Measurements from ENCODE around the gene FAM222A.

FAM222A gene

DNA sequence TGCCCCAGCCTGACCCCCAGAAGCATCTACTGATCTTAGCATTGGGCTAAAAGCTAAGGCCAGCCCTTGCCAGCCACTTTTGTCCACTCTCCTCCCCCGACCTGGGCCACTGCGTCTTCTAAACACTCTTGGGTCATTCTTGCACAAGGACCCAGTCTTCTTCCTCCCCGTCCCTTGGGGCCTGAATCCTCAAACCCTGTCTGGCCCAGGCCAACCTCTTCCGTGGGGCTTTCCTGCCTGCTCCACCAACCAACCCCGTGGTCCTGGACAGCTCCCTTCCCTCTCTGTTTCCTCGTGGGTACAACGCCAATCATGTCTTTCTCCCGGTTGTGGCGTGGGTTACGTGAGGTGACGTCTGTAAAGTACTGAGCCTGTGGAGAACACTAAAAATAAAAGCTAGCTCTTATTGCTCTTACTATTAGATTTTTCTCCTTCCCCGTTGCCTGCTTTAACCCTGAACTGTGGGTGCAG, 21.5 kb downstream of the FAM222A start:
- no peaks in the 10 kb centered on the region for H3K36me3 Mint-ChIP-seq
- H3K4me3 Mint-ChIP-seq = no peak overlapping the region

DNA sequence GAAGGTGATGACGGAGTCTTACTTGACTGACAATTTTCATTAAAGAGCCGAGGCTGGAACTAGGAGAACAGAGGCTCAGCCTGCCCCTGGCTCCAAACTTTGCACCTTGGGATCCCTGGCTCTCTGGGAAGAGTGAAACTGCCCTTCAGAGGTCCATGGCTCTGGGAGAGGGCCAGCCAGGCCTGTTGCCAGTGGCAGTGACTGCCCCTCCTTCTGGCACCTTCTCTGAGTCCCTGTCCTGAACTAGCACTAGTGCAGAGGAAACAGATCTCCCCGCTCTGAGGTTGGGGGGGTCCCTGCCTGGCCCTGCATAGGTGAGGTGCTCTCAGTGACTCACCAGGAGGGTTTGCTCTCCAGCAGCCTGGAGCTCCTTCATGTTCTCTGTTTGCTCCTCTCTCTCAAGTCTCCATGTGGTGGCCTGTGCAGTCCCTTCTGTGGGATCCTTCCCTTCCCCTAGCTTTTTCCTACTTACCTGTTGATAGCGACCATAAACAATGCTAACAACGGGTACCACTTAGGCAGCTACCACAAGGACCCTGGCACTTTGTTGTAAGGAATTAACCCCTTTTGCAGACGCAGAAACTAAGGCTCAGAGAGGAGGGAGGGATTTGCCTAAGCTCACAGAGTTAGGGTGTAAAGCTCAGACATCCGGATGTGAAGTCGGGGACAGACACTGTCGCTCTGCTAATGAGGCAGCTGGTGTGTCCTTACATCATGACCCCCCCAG, 22.4 kb downstream of the FAM222A start:
- Mint-ChIP-seq H3K36me3 (no peaks in the 10 kb centered on the region), H3K4me3 (no peak overlapping the region), H3K27me3 (peaks cover 17% of the 10 kb centered on the region), H3K27ac (no peak overlapping the region), H3K9me3 (no peaks in the 10 kb centered on the region), H3K4me1 (no peaks in the 10 kb centered on the region)

More for the DNA sequence above, 21.5 kb downstream of the FAM222A start:
- no peaks in the 10 kb centered on the region for H3K9me3 Mint-ChIP-seq
- peaks cover 17% of the 10 kb centered on the region for H3K27me3 Mint-ChIP-seq
- H3K4me1 Mint-ChIP-seq = no peaks in the 10 kb centered on the region
- no peak overlapping the region for H3K27ac Mint-ChIP-seq

DNA sequence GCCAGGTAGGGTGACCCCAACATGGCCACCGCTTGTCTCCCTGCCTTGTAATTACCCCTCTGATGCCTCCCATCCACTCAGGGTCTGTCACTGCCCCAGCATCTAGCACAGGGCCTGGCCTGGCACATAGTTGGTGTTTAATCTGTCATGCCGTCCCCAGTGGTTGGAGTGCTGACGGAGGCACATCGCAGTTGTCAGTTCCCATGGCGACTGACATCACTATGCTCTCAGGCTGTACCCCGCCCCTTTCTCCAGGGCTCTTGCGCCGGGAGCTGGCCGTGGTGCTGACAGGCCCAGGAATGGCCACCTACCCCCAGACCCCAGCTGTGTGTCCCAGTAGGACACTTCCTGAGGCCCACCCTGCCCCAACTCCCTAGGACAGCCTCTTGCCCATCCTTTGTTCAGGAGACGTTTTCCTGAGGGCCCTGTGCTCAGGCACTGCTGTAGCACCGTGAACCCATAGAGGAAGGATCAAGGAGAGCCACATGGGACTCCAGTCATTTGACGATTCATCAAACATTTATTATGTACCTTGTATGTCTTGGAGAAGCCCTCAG, 23.0 kb downstream of the FAM222A start:
- no peaks in the 10 kb centered on the region for H3K9me3 Mint-ChIP-seq
- H3K4me3 Mint-ChIP-seq = no peak overlapping the region
- no peak overlapping the region for H3K27ac Mint-ChIP-seq
- H3K27me3 Mint-ChIP-seq = peaks cover 17% of the 10 kb centered on the region
- H3K36me3 Mint-ChIP-seq = no peaks in the 10 kb centered on the region
- no peaks in the 10 kb centered on the region for H3K4me1 Mint-ChIP-seq

DNA sequence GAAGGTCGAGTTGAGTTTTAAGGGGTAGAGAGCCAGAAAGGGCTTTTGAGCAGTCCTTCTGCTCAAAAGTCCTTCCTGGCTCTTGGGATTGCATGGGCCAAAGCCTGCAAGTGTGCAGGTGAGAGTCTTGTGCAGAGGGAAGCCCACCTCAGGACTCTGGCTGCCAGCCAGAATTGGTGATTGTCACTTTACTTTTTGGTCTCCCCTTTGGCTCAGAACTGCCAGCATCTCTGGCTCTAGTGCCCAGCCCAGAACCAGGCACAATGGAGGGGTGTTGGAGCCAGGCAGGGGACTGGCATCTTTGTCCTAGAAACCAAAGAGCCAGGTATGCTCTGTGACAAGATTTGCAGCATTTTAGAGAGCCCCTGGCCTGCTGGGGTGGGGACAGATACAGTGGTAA, 23.5 kb downstream of the FAM222A start:
- no peaks in the 10 kb centered on the region for H3K9me3 Mint-ChIP-seq
- no peaks in the 10 kb centered on the region for H3K4me1 Mint-ChIP-seq
- H3K27ac Mint-ChIP-seq = no peak overlapping the region
- H3K36me3 Mint-ChIP-seq = no peaks in the 10 kb centered on the region
- H3K4me3 Mint-ChIP-seq = no peak overlapping the region
- peaks cover 17% of the 10 kb centered on the region for H3K27me3 Mint-ChIP-seq

DNA sequence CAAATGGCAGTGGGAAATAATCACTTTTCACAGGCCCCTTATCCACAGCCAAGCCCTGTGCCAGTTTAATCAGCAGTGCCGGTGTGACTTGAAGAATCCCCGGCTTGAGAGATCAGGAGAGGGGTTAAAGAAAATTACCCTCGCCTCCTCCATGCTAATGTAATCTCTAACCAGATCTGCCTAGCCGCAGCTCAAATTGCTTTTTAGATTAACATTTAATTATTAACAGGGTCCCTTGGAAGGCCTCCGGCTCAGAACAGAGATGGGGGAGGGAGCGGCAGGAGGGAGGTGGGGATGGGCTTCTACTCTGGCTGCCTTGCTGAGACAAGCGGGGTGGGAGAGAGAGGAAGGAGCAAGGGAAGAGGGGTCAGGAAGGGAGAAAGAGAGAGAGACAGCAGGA, 24.0 kb downstream of the FAM222A start:
- Mint-ChIP-seq H3K27me3 (peaks cover 16% of the 10 kb centered on the region), H3K36me3 (no peaks in the 10 kb centered on the region), H3K4me1 (no peaks in the 10 kb centered on the region), H3K9me3 (no peaks in the 10 kb centered on the region), H3K4me3 (no peak overlapping the region), H3K27ac (no peak overlapping the region)

DNA sequence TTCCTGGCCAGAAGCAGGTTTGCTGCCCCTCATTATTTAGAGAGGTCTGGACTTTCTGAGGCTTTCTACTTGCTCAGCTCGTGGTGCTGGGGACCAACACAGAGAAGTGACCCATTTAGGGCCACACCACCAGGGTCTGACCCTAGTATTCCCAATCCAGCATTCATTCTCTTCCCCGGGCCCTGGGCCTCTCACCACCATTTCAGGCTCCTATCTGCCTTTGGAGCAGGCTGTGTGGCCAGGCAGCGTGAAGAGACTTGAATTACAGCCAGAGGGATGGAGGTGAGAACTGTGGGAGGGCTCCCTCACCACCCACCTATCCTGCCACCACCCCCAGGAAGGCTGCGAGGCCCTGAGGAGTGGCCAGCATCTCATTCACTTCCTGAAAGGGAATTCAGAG, 24.6 kb downstream of the FAM222A start:
- Mint-ChIP-seq H3K4me3 (no peak overlapping the region), H3K27ac (no peak overlapping the region), H3K27me3 (peaks cover 13% of the 10 kb centered on the region), H3K9me3 (no peaks in the 10 kb centered on the region), H3K36me3 (no peaks in the 10 kb centered on the region), H3K4me1 (no peaks in the 10 kb centered on the region)

DNA sequence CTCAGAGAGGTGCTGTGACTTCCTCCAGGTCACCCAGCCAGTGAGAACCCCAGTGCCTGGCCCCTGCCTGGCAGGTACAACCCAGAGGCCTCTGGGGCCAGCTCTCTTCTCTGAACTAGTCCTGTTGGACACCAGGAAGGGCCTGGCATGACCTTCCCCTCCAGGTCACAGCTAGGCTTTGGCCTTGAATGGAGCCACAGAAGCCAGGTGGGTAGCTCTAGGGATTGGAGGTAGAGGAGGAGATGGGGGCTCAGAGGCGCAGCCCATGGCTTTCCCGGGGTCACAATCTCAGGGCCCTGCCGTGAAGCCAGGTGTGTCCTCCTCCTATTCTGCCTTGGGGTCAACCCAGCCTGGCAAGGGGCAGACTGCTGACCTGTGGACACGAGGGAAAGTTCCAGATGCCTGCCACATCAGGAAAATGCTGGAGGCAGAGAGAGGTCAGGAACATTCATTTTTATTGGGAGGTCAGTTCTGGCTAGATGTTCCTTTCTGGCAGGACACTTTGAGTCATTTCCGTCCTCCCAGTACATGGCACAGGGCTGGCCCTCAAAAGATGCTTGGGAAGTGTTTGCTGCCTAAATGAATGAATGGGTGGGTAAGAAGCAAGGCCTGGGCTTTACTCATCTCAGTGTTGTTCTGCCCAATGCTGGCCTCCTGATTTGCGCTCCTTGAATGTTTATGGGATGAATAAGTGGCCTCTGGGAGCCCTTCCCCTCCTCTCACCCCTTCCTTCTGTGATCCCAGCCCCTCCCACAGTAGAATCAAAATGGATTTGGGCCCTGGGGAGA, 25.4 kb downstream of the FAM222A start:
- H3K27ac Mint-ChIP-seq = no peak overlapping the region
- peaks cover 10% of the 10 kb centered on the region for H3K27me3 Mint-ChIP-seq
- H3K36me3 Mint-ChIP-seq = no peaks in the 10 kb centered on the region
- H3K4me3 Mint-ChIP-seq = no peak overlapping the region
- no peaks in the 10 kb centered on the region for H3K4me1 Mint-ChIP-seq
- no peaks in the 10 kb centered on the region for H3K9me3 Mint-ChIP-seq

DNA sequence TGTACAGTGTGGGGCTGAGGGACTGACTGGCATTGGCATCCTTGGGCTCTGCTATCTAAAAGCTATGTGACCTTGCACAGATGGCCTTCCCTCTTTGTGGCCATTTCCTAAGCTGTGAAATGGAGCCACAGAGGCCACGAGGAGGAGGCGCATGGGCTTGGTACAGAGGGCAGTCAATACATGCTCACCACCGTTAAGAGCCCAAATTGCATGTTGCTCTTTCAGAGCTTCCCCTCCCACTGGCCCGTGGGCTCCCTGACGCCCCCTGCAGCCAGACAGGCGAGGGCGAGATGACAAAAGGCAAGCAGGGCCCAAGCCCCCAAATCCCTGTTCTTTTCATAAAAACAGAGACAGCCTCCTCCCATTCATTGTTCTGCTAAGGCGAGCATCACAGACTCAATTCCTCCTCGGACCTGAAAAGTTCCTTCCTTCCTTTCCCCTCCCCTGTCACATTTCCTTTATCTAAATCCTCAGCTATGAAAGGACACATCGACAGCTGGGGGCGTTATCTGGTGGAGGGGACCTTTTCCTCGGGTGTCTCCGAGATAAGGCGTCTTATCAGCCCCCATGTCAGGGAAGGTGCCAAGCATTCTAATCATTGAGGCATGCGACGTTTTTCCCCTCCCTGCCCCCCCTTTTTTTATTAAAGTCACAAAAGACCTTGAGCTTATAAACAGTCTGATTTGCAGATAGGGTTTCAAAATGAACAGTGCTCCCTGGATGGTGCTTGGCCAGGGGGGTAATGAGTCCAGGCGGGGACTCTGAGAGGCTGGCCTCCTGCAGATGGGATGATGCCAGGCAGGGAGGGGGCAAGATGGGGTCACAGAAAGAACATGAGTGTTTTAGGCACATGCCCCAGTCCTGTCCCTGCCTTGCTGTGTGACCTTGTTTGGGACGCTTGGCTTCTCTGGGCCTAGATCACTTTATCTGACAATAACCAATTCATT, 26.4 kb downstream of the FAM222A start:
- H3K4me1 Mint-ChIP-seq = no peaks in the 10 kb centered on the region
- H3K36me3 Mint-ChIP-seq = no peaks in the 10 kb centered on the region
- no peak overlapping the region for H3K27ac Mint-ChIP-seq
- no peak overlapping the region for H3K4me3 Mint-ChIP-seq
- H3K9me3 Mint-ChIP-seq = no peaks in the 10 kb centered on the region
- H3K27me3 Mint-ChIP-seq = peaks cover 5% of the 10 kb centered on the region

DNA sequence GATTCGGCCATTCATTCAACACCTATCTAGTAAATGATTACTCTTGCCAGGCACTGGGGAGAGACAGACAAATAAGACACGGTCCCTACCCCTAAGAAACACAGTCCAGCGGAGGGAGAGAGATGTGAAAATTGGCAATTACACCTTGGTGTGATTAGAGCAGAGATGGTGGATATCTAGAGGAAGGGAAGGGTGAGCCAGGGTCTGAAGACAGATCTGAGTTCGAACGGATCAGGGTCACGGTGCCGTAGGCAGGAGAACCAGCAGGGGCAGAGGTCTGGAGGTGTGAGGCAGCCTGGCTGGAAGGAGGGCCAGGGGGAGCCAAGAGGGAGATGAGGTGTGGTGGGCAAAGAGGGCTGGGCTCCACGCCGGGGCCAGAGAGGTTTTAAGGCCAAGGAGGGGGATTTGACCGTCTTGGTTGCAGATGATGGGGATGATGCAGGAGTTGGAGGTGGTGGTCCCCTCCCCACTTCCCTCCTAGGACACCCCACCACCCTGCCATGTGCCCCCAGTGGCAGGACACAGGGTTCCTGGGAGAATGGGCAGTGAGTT, 27.1 kb downstream of the FAM222A start:
- no peaks in the 10 kb centered on the region for H3K4me1 Mint-ChIP-seq
- no peak overlapping the region for H3K27ac Mint-ChIP-seq
- no peaks in the 10 kb centered on the region for H3K36me3 Mint-ChIP-seq
- no peaks in the 10 kb centered on the region for H3K27me3 Mint-ChIP-seq
- no peaks in the 10 kb centered on the region for H3K9me3 Mint-ChIP-seq
- no peak overlapping the region for H3K4me3 Mint-ChIP-seq

DNA sequence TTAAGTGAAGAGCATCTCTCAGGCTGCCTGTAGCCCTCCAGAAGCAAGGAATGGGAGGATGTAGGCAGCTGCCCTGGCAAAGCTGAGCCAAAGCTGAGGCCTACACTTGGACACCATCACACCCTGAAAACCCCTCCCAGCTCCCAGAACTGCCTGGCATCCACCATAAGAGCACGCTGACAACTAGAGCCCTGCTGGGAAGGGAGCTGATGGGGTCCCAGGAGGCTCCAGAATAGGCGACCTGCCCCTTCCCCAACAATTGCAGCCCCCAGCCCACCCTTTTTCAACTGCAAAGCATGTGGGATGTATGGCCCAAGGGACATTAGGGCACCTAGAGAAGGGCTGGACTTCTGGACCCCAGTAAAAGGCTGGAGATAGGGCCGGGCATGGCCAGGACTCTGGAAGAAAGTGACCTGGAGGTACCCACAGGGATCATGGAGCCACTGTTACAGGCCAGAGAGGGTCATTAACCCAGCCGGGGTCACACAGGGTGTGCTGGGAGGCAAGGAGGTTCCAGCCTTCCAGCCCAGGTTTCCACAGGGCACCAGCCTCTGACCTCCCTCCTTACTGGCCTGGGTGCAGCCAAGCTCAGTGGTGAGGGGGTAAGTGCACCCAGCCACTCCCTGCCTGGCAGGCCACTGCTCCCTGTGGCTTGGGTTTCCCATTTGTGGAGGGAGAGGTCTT, 27.8 kb downstream of the FAM222A start:
- H3K4me3 Mint-ChIP-seq = no peak overlapping the region
- H3K27ac Mint-ChIP-seq = no peak overlapping the region
- no peaks in the 10 kb centered on the region for H3K9me3 Mint-ChIP-seq
- no peaks in the 10 kb centered on the region for H3K4me1 Mint-ChIP-seq
- no peaks in the 10 kb centered on the region for H3K36me3 Mint-ChIP-seq
- no peaks in the 10 kb centered on the region for H3K27me3 Mint-ChIP-seq

DNA sequence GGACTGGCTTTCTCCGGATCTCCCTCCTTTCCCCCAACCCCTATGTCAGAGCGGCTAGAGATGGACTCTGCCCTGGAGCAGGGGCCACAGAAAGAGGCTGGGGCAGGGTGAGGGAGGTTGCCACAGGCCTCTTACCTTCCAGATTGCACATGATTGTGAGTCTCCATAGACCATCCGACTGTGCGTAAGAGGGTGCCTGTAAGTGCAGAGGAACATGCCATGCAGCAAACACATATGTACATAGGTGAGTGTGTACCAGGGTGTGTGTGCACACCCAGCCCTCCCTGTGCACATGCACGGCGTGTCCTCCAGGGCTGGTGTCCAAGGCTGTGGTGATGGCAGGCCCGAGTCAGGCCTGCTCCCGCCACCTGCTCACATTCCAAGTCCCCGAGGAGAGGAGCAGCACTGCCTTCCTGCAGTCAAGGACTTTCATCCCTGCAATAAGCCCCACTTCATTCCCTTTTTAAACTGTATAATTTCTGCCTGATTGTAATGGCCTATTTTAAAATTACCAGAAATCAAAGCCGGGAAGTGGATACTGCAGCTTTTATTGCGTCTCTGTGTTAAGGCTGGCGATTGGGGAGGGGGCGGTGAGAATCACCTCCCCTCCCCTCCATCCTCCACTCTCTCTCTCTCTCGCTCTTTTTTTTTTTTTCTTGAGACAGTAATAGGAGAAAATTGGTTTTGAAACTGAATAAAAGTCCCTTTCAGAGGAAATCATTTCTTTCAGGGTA, 28.5 kb downstream of the FAM222A start:
- no peaks in the 10 kb centered on the region for H3K9me3 Mint-ChIP-seq
- no peaks in the 10 kb centered on the region for H3K36me3 Mint-ChIP-seq
- no peak overlapping the region for H3K4me3 Mint-ChIP-seq
- H3K27ac Mint-ChIP-seq = no peak overlapping the region
- no peaks in the 10 kb centered on the region for H3K27me3 Mint-ChIP-seq
- H3K4me1 Mint-ChIP-seq = no peaks in the 10 kb centered on the region

DNA sequence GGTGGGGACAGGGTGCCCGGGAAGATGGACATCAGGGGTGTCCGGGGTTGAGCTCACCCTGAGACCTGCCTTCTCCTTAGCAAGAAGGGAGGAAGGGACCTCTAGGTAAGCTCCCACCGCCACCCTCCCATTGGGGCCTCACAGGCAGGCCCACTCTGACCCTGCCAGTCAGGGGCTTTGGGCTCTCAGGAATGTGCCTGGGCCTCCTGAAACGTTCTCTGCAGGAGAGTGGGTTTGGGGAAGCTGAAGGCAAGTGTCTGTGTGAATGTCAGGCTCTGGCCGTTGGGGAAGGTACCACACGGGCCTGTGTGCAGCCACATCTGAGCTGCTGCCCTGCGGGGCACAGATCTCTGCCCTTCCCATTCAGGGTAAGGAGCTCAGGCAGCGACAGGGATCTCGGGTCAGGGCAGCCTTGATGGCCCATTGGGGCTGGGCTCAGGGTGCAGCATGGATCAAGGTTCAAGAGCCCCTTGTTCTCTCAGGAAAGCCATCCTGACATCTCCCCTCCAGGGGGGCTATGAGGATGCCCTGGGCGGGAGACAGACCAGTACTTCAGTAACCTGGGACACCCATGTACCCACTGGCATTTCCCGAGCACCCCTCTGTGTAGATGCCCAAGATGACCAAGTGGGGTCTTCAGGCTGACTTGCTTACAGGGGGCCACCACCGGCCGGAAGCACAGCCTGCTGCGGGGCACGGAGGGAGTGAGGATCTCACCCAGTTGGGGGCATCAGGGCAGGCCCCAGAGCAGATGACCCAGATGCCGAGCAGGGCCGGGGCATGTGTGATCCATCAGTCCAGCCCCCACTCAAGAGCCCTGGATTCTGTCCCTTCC, 29.7 kb downstream of the FAM222A start:
- Mint-ChIP-seq H3K4me3 (no peak overlapping the region), H3K27ac (no peak overlapping the region), H3K27me3 (no peaks in the 10 kb centered on the region), H3K4me1 (no peaks in the 10 kb centered on the region), H3K36me3 (no peaks in the 10 kb centered on the region), H3K9me3 (no peaks in the 10 kb centered on the region)

DNA sequence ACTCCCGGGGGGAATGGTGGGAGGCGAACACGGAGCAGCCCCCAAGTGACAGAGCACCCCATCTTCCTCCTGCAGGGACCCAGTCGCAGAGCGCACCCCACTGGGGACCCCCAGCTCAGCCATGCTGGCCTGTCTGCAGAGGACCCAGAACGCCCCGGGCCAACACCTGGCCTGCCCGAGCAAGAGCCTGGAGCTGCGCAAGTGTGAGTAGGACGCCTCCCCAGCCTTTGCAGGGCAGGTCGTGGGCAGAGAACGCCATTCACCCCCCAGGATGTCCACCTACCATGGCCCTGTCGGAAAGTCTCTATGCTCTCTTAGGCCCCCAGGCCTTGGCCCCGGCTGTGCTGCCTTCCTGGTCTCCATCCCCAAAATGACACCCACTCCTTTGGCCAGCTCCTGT, 30.4 kb downstream of the FAM222A start:
- Mint-ChIP-seq H3K9me3 (no peaks in the 10 kb centered on the region), H3K36me3 (no peaks in the 10 kb centered on the region), H3K4me1 (no peaks in the 10 kb centered on the region), H3K27ac (no peak overlapping the region), H3K4me3 (no peak overlapping the region), H3K27me3 (no peaks in the 10 kb centered on the region)

Data from activated naive CD4-positive, alpha-beta T cell treated with anti-CD3 and anti-CD28 coated beads, Interleukin-2, amount 50 U/mL, for 24 hours (primary cell).